Measurements from ENCODE around the gene MAP4K3.
A peak's percentile ranks its signal among the peaks of the same experiment; 100 is the strongest.

MAP4K3 gene

GRCh38 chr2:39234754-39235153 is 202.3 kb downstream of the MAP4K3 start:
- DNase-seq, result no peak

- no peak for DNase-seq
These were observed 204.9 kb downstream of the MAP4K3 start for GRCh38 chr2:39232141-39232540.

- DNase-seq, result no peak
These were observed 208.5 kb downstream of the MAP4K3 start for GRCh38 chr2:39228413-39229209.

GRCh38 chr2:39227628-39228412 is 209.3 kb downstream of the MAP4K3 start:
- peak; percentile 38 for DNase-seq

GRCh38 chr2:39225567-39225966 is 211.5 kb downstream of the MAP4K3 start:
- DNase-seq, result no peak

GRCh38 chr2:39223909-39224308 is 213.2 kb downstream of the MAP4K3 start:
- DNase-seq, result no peak

GRCh38 chr2:39221459-39221858 is 215.6 kb downstream of the MAP4K3 start:
- DNase-seq, result no peak

GRCh38 chr2:39220136-39220535 is 216.9 kb downstream of the MAP4K3 start:
- no peak for DNase-seq

GRCh38 chr2:39218391-39218790 is 218.7 kb downstream of the MAP4K3 start:
- no peak for DNase-seq

GRCh38 chr2:39217192-39217550 is 219.9 kb downstream of the MAP4K3 start:
- no peak for DNase-seq

- no peak for DNase-seq
These were observed 220.5 kb downstream of the MAP4K3 start for GRCh38 chr2:39216346-39217191.

- DNase-seq, result no peak
These were observed 221.5 kb downstream of the MAP4K3 start for GRCh38 chr2:39215545-39215944.

GRCh38 chr2:39213015-39213414 is 224.1 kb downstream of the MAP4K3 start:
- no peak for DNase-seq

GRCh38 chr2:39210846-39211245 is 226.2 kb downstream of the MAP4K3 start:
- DNase-seq, result no peak

GRCh38 chr2:39203382-39203781 is 233.7 kb downstream of the MAP4K3 start:
- no peak for DNase-seq

- no peak for DNase-seq
These were observed 234.3 kb downstream of the MAP4K3 start for GRCh38 chr2:39202639-39203369.
